ENCODE results near the gene CEP104.

- TF ChIP-seq POLR2A (IDR thresholded peaks at IDR 0.05), result no peak
- TF ChIP-seq CTCF (IDR thresholded peaks at IDR 0.05), result no peak
These were observed 10.5 kb downstream of the CEP104 start for GRCh38 chr1:3846541-3846940.
